ENCODE results near the gene GAS1. TPM values are rescaled to one million over a fixed set of nuclear protein-coding genes. Genes with fewer than 3 reads are reported as not detected.

The GAS1 gene
- total RNA-seq, 1 donor from 2014 or later: 307 TPM

DNA sequence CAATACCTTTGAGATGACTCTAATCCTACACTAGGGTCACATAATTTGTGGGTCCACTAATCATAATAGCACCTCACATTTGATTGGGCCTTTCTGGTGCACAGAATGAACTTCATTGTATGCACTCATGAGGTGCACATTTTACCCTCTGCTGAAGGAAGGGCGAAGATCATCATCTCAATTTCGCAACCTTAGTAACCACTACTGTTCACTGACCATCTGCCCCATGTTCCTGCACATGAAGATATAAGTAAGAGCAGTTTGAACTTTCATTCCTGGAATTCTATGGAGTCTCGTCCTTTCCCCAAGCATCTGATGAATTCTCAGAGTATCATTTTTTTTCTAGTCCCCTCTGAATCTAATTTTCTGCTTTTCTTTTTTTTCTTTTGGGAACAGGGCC, 21.2 kb downstream of the GAS1 start:
- peaks cover 48% of the 10 kb centered on the region for H3K4me1 Mint-ChIP-seq (ENCODE audit: unreplicated experiment)
- H3K36me3 Mint-ChIP-seq (ENCODE audit: unreplicated experiment): no peaks in the 10 kb centered on the region
- TF ChIP-seq, protein P1, sequence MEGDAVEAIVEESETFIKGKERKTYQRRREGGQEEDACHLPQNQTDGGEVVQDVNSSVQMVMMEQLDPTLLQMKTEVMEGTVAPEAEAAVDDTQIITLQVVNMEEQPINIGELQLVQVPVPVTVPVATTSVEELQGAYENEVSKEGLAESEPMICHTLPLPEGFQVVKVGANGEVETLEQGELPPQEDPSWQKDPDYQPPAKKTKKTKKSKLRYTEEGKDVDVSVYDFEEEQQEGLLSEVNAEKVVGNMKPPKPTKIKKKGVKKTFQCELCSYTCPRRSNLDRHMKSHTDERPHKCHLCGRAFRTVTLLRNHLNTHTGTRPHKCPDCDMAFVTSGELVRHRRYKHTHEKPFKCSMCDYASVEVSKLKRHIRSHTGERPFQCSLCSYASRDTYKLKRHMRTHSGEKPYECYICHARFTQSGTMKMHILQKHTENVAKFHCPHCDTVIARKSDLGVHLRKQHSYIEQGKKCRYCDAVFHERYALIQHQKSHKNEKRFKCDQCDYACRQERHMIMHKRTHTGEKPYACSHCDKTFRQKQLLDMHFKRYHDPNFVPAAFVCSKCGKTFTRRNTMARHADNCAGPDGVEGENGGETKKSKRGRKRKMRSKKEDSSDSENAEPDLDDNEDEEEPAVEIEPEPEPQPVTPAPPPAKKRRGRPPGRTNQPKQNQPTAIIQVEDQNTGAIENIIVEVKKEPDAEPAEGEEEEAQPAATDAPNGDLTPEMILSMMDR (IDR thresholded peaks at IDR 0.05): no peak
- no peaks in the 10 kb centered on the region for H3K27me3 Mint-ChIP-seq (ENCODE audit: unreplicated experiment)
- no peak for DNase-seq (ENCODE audit: extremely low spot score, unreplicated experiment)
- H3K27ac Mint-ChIP-seq (ENCODE audit: unreplicated experiment): peak overlapping the region; percentile 74
- H3K9me3 Mint-ChIP-seq (ENCODE audit: unreplicated experiment): peaks cover 10% of the 10 kb centered on the region
- no peak overlapping the region for H3K4me3 Mint-ChIP-seq (ENCODE audit: unreplicated experiment)

DNA sequence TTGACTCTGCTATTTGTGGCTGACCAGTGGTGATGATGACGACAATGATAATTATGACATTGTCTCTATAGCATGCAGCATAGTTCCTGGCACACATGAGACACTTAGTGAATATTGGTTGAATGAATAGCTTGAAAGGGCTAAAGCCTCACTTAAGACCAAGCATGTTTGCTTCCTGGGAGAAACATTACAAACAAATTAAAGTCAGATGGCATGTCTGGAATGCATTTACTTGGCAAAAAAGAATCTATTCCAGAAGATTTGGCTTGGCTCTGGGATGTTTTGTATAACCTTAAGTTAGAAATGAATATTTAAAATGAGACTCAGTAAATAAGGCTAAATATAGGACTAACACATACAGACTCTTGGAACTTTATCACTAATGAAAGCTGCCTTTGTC, 21.6 kb downstream of the GAS1 start:
- H3K9me3 Mint-ChIP-seq (ENCODE audit: unreplicated experiment): peaks cover 5% of the 10 kb centered on the region
- no peak for DNase-seq (ENCODE audit: extremely low spot score, unreplicated experiment)
- no peaks in the 10 kb centered on the region for H3K27me3 Mint-ChIP-seq (ENCODE audit: unreplicated experiment)
- H3K27ac Mint-ChIP-seq (ENCODE audit: unreplicated experiment): peak overlapping the region; percentile 74
- H3K4me3 Mint-ChIP-seq (ENCODE audit: unreplicated experiment): no peak overlapping the region
- peaks cover 49% of the 10 kb centered on the region for H3K4me1 Mint-ChIP-seq (ENCODE audit: unreplicated experiment)
- TF ChIP-seq, protein P1 (IDR thresholded peaks at IDR 0.05): no peak
- H3K36me3 Mint-ChIP-seq (ENCODE audit: unreplicated experiment): no peaks in the 10 kb centered on the region

DNA sequence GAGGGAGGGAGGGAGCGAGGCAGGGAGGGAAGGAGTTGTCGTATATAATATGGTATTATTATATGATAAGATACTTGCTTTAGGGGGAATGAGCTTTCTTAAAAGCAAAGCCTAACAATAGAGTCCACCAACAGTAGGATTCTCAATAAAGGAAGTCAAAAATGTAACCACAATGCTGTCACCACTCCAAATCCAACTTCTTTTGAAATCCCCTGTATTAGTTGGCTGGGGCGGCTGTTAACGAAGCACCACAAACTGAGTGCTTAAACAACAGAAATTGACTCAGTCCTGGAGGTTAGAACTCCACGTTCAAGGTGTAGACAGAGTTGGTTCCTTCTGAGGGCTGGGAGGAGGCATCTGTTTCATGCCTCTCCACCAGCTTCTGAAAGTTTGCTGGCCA, 23.1 kb downstream of the GAS1 start:
- TF ChIP-seq, protein P1 (IDR thresholded peaks at IDR 0.05): no peak
- Mint-ChIP-seq H3K36me3 (ENCODE audit: unreplicated experiment) (no peaks in the 10 kb centered on the region), H3K27ac (ENCODE audit: unreplicated experiment) (no peak overlapping the region), H3K27me3 (ENCODE audit: unreplicated experiment) (no peaks in the 10 kb centered on the region), H3K9me3 (ENCODE audit: unreplicated experiment) (no peaks in the 10 kb centered on the region), H3K4me3 (ENCODE audit: unreplicated experiment) (no peak overlapping the region), H3K4me1 (ENCODE audit: unreplicated experiment) (peaks cover 53% of the 10 kb centered on the region)
- DNase-seq (ENCODE audit: extremely low spot score, unreplicated experiment): no peak

DNA sequence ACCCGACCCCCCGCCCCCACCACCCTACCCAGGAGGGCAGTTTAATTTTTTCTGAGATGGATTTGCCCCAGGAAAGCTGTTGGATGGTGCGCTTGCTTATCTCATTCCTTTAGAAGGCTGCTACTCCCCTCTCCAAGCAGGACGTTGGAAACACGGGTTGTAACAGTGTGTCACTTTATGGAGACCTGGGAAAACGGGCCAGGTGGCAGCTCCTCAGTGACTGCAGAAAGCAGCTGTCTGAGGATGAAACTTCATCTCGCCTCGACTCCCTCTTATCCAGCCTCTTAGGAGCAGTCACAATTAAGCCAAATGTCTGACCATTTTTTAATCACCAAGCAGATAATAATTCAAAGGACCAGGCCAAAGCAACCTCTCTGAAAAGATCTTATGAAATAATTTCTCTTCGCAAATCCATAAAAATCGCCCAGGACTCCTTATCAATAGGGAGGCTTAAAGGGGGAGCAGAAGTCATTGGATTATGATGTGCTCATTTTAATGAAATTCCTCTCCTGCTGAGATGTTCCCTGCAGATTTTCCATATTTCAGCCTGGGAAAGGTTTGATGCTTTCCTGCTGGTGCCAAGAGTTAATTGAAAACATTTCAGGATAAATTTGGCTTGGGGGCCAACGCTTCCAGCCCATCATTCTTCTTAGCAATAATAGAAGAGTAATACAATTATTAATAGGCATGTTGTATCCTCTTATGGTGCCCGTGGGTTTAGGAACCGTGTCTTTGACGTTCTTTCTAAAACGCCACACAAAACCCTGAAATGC, 26.0 kb downstream of the GAS1 start:
- DNase-seq (ENCODE audit: extremely low spot score, unreplicated experiment): no peak
- Mint-ChIP-seq H3K36me3 (ENCODE audit: unreplicated experiment) (no peaks in the 10 kb centered on the region), H3K4me1 (ENCODE audit: unreplicated experiment) (peaks cover 45% of the 10 kb centered on the region), H3K27ac (ENCODE audit: unreplicated experiment) (peak overlapping the region; percentile 84), H3K27me3 (ENCODE audit: unreplicated experiment) (no peaks in the 10 kb centered on the region), H3K9me3 (ENCODE audit: unreplicated experiment) (peaks cover 6% of the 10 kb centered on the region), H3K4me3 (ENCODE audit: unreplicated experiment) (no peak overlapping the region)
- TF ChIP-seq, protein P1 (IDR thresholded peaks at IDR 0.05): no peak

DNA sequence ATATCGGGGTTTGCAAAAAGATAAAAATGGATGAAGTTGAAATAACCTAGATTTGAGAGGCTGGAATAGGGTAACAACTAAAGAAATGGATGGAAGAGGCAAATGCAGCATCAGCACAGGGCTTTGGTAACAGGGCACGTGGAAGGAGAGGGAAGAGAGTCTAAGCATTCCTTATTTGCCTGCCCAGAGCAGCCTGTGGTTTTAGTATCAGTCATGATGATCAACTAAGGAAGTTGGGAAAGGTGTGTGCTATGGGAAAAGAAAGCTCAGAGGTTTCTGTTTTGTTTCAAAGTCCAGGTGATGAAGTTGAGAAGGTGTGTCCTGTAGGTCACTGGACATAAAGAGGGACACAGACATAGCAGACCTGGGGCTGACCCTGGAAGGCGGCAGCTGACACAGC, 28.8 kb downstream of the GAS1 start:
- Mint-ChIP-seq H3K36me3 (ENCODE audit: unreplicated experiment) (peaks cover 3% of the 10 kb centered on the region), H3K9me3 (ENCODE audit: unreplicated experiment) (peaks cover 17% of the 10 kb centered on the region), H3K27ac (ENCODE audit: unreplicated experiment) (no peak overlapping the region), H3K4me1 (ENCODE audit: unreplicated experiment) (peaks cover 28% of the 10 kb centered on the region), H3K4me3 (ENCODE audit: unreplicated experiment) (no peak overlapping the region), H3K27me3 (ENCODE audit: unreplicated experiment) (no peaks in the 10 kb centered on the region)
- no peak for DNase-seq (ENCODE audit: extremely low spot score, unreplicated experiment)
- TF ChIP-seq, protein P1 (IDR thresholded peaks at IDR 0.05): no peak

Data from osteocyte (in vitro differentiated cells).